ENCODE results near the gene STAT5B.
A peak's percentile ranks its signal among the peaks of the same experiment; 100 is the strongest.
"Not testable (repeated sequence)": the region's sequence is repeated elsewhere in the genome, so short reads cannot be mapped to it uniquely, and the experiment has no call there.

Gene STAT5B

GRCh38 chr17:42305543-42306384 lies 29.6 kb upstream of the STAT5B start:
- DNase-seq, result no peak

GRCh38 chr17:42305031-42305330 lies 28.8 kb upstream of the STAT5B start:
- DNase-seq, result not testable (repeated sequence)

- no peak for DNase-seq
Observed at GRCh38 chr17:42304187-42305030, 28.2 kb upstream of the STAT5B start.

- DNase-seq, result no peak
Observed at GRCh38 chr17:42303694-42304093, 27.5 kb upstream of the STAT5B start.

- no peak for DNase-seq
Observed at GRCh38 chr17:42301022-42301421, 24.8 kb upstream of the STAT5B start.

- not testable (repeated sequence) for DNase-seq
Observed at GRCh38 chr17:42299913-42300312, 23.7 kb upstream of the STAT5B start.

GRCh38 chr17:42299361-42299760 lies 23.2 kb upstream of the STAT5B start:
- not testable (repeated sequence) for DNase-seq

GRCh38 chr17:42297775-42298174 lies 21.6 kb upstream of the STAT5B start:
- not testable (repeated sequence) for DNase-seq

- DNase-seq, result no peak
Observed at GRCh38 chr17:42296012-42296411, 19.8 kb upstream of the STAT5B start.

- DNase-seq, result no peak
Observed at GRCh38 chr17:42294469-42295398, 18.5 kb upstream of the STAT5B start.

- no peak for DNase-seq
Observed at GRCh38 chr17:42291129-42291528, 14.9 kb upstream of the STAT5B start.

- no peak for DNase-seq
Observed at GRCh38 chr17:42290577-42290976, 14.4 kb upstream of the STAT5B start.

- no peak for DNase-seq
Observed at GRCh38 chr17:42289611-42290181, 13.5 kb upstream of the STAT5B start.

- DNase-seq, result peak; percentile 28
Observed at GRCh38 chr17:42288803-42289610, 12.8 kb upstream of the STAT5B start.

- DNase-seq, result no peak
Observed at GRCh38 chr17:42287977-42288802, 12.0 kb upstream of the STAT5B start, which contains the start of gene STAT5A. STAT5A (plus strand) TSS chr17:42288498; CDS start chr17:42289412, 914 bp downstream.

- no peak for DNase-seq
Observed at GRCh38 chr17:42287305-42287976, 11.2 kb upstream of the STAT5B start.

GRCh38 chr17:42286411-42287221 lies 10.4 kb upstream of the STAT5B start:
- DNase-seq, result no peak

- DNase-seq, result no peak
Observed at GRCh38 chr17:42285346-42286050, 9.3 kb upstream of the STAT5B start.
